Progenitor cell of endocrine pancreas (in vitro differentiated cells): Measurements from ENCODE around the gene PHYKPL. TPM values are rescaled to one million over a fixed set of nuclear protein-coding genes. Genes with fewer than 3 reads are reported as not detected.

Experiments
- DNase-seq: peaks from one replicate; pipeline ENCODE4 v3.0.0; 2021; ENCODE audit warnings: low spot score; ENCODE audit not compliant: unreplicated experiment
- H3K27ac Mint-ChIP-seq: 2 replicates; pipeline ENCODE4 v1.8.0; 2021; ENCODE audit warnings: mild to moderate bottlenecking, moderate library complexity, mixed read lengths
- H3K27me3 Mint-ChIP-seq: 2 replicates; pipeline ENCODE4 v1.8.0; 2021; ENCODE audit warnings: mixed read lengths
- H3K36me3 Mint-ChIP-seq: 2 replicates; pipeline ENCODE4 v1.8.0; 2022; ENCODE audit warnings: mixed read lengths; ENCODE audit not compliant: insufficient read depth
- H3K4me1 Mint-ChIP-seq: 2 replicates; pipeline ENCODE4 v1.8.0; 2021; ENCODE audit warnings: low read depth, mixed read lengths
- H3K4me3 Mint-ChIP-seq: 2 replicates; pipeline ENCODE4 v1.8.0; 2021; ENCODE audit warnings: low read depth, mild to moderate bottlenecking, moderate library complexity, mixed read lengths
- H3K9me3 Mint-ChIP-seq: 2 replicates; pipeline ENCODE4 v1.8.0; 2021; ENCODE audit warnings: low read depth, mixed read lengths
- total RNA-seq: library from RNA; stranded (reverse); gene quantifications from 2 replicates; pipeline ENCODE4 v1.2.1, GENCODE V29; 2021
- TF ChIP-seq, protein P1 (sequence below): fragments of 200-600 bp; sonication (generic); IDR thresholded peaks from one replicate; pipeline ENCODE4 v1.5.0; 2021; ENCODE audit warnings: antibody characterized with exemption, mild to moderate bottlenecking; ENCODE audit not compliant: unreplicated experiment

The PHYKPL gene
- total RNA-seq, 1 donor from 2014 or later, result 113 TPM

DNA sequence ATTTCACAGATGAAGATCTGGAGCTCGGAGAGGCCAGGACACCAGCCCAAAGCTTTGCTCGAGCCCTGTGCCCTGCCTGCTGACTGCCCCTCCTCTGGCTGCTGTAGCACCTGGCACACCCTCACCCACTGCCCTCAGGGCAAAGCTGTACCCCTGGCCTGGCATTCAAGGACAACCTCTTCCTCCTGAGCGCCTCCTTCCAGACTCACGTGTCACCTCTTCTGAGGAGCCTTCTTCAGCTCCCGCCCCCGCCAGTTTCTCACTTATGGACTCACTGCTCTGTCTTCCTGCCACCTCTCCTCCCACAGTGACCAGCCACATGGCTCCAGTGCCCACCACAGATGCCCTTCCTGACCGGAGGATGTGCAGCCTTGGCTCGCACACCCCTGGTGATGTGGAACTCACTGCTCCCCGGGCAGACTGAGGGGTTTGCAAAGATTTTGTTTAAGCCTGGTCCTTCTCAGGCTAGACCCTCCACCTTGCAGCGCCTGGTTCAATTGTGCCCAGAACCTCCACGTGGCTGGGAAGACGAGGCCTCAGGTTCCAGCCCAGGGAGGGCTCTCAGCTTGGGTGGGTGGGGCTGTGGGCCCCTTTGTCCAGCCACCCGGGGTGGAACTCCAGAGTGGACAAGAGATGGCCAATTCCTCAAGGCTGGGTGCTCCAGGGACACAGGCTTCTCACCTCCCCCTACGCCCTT, 46.6 kb upstream of the PHYKPL start:
- H3K36me3 Mint-ChIP-seq, result no peaks in the 10 kb centered on the region
- peaks cover 12% of the 10 kb centered on the region for H3K9me3 Mint-ChIP-seq
- H3K4me3 Mint-ChIP-seq, result no peak overlapping the region
- no peak overlapping the region for H3K27ac Mint-ChIP-seq
- TF ChIP-seq, protein P1, sequence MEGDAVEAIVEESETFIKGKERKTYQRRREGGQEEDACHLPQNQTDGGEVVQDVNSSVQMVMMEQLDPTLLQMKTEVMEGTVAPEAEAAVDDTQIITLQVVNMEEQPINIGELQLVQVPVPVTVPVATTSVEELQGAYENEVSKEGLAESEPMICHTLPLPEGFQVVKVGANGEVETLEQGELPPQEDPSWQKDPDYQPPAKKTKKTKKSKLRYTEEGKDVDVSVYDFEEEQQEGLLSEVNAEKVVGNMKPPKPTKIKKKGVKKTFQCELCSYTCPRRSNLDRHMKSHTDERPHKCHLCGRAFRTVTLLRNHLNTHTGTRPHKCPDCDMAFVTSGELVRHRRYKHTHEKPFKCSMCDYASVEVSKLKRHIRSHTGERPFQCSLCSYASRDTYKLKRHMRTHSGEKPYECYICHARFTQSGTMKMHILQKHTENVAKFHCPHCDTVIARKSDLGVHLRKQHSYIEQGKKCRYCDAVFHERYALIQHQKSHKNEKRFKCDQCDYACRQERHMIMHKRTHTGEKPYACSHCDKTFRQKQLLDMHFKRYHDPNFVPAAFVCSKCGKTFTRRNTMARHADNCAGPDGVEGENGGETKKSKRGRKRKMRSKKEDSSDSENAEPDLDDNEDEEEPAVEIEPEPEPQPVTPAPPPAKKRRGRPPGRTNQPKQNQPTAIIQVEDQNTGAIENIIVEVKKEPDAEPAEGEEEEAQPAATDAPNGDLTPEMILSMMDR, result no peak
- peaks cover 31% of the 10 kb centered on the region for H3K27me3 Mint-ChIP-seq
- no peak for DNase-seq
- H3K4me1 Mint-ChIP-seq, result peaks cover 4% of the 10 kb centered on the region

DNA sequence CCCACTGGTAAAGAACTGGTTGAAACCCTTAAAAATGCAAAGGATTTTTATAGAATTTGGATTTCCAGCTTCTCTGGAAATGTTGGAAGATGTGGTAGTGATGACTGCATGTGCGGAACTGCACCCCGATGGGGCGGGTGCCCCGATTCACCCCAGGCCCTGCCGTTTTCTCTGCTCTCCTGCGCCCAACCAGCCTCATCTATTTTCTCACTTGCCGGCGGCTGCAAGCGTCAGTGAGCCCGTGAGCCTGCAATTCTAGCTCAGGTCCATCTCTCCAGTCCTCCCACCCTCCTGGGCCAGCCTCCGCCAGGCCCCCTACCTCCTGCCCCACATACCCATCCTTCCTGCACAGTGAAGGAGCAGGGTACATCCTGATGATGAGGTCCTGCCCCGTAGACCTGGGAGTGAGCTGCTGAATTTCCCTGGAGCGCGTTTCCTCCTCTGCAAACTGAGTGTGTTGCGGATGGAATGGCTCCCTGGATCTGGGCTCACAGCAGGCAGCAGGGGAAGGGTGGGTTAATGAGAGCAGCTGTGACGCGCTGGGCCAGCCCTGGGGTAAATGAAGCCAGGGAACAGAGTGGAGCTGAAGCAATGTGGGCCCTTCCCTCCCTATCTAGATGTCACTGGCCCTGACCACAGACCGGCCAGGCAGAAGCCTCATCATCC, 45.9 kb upstream of the PHYKPL start:
- Mint-ChIP-seq H3K9me3 (peaks cover 6% of the 10 kb centered on the region), H3K4me3 (no peak overlapping the region), H3K27me3 (peaks cover 31% of the 10 kb centered on the region), H3K4me1 (peaks cover 4% of the 10 kb centered on the region), H3K36me3 (no peaks in the 10 kb centered on the region), H3K27ac (no peak overlapping the region)
- TF ChIP-seq, protein P1, result no peak
- no peak for DNase-seq

DNA sequence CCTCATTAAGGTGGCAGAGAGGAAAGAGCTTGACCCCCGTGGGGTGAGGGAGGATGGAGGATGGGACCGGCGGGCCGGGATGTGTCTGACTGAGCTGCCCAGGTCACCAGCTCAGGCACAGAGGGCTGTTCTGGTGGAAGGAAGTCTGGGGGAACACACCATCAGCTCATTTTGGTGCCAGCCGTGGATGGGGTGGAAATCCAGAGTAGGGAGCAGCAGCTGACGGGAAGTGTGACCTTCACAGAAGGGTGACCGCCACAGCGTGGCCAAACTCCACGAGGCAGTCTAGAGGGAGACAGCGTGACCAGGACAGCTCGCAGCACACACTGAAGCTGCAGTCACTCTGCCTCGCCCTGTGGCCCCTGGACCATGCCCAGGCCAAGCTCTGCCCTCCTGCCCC, 45.3 kb upstream of the PHYKPL start:
- H3K27me3 Mint-ChIP-seq, result peaks cover 28% of the 10 kb centered on the region
- no peak overlapping the region for H3K27ac Mint-ChIP-seq
- H3K9me3 Mint-ChIP-seq, result peaks cover 6% of the 10 kb centered on the region
- no peak for DNase-seq
- H3K4me1 Mint-ChIP-seq, result no peaks in the 10 kb centered on the region
- TF ChIP-seq, protein P1, result no peak
- H3K36me3 Mint-ChIP-seq, result no peaks in the 10 kb centered on the region
- H3K4me3 Mint-ChIP-seq, result no peak overlapping the region

DNA sequence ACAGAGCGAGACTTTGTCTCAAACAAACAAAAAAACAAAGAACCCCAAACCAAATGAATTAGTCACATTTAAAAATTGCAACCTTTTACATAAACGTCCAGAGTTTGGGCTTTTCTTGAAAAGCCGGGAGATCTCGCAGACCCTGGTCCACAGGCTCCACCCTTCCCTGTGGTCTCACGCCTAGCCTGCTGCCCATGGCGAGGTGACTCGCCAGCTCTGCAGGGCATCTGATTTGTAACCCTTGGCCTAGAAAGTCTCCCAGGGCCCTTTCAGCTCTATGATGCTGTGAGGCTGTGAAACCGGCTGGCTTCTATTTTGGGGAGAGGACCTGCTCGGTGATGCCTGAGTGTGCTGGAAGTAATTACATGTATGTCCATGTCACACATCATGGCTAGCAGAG, 44.7 kb upstream of the PHYKPL start:
- H3K9me3 Mint-ChIP-seq, result peaks cover 6% of the 10 kb centered on the region
- no peaks in the 10 kb centered on the region for H3K4me1 Mint-ChIP-seq
- DNase-seq, result no peak
- TF ChIP-seq, protein P1, result no peak
- no peak overlapping the region for H3K27ac Mint-ChIP-seq
- no peaks in the 10 kb centered on the region for H3K36me3 Mint-ChIP-seq
- H3K27me3 Mint-ChIP-seq, result peaks cover 28% of the 10 kb centered on the region
- no peak overlapping the region for H3K4me3 Mint-ChIP-seq

DNA sequence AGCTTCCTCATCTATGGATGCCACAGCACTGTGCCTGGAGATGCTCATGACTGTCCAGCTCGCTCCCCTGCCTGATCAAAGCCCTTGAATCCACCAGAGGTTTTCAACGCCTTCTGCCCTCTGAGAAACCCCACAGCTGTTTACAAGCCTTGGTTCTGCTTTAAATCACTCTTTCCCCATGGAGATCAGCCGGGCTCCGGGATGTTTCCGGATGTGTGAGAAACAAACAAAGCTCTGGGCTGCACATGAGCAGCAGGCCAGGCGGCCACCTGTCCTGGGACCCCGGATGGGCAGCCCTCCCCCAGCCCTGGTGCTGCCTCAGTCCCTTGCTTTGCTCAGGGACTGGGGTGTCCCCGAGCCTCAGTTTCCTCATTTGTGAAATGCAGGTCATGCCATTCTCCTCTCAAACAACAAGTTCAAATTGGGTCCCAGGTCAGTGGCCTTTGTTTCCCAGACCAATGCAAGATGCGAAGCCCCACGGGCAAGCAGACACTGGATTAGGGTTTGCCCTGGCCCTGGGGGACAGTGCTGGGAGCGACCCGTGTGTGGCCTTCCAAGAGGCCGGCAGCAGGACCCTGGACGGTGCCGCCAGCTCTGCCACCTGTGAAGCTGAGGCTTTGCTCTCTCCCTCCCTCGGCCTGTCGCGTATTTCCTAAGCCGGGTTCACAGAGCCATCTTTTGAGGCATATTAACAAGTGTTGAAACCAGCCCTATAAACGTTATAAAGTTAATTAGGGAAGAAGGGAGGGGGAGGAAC, 42.4 kb upstream of the PHYKPL start:
- TF ChIP-seq, protein P1, result no peak
- peaks cover 6% of the 10 kb centered on the region for H3K9me3 Mint-ChIP-seq
- peaks cover 20% of the 10 kb centered on the region for H3K27me3 Mint-ChIP-seq
- H3K36me3 Mint-ChIP-seq, result no peaks in the 10 kb centered on the region
- peaks cover 5% of the 10 kb centered on the region for H3K4me1 Mint-ChIP-seq
- no peak overlapping the region for H3K4me3 Mint-ChIP-seq
- no peak overlapping the region for H3K27ac Mint-ChIP-seq
- no peak for DNase-seq
